HG03025 (cell line): ENCODE data around the gene OR51L1.

ENCODE experiments used
- ATAC-seq: cut with Tn5 transposase; IDR thresholded peaks from one replicate; pipeline ENCODE4 v1.9.1; 2021; ENCODE audit warnings: mild to moderate bottlenecking, moderate library complexity; ENCODE audit not compliant: unreplicated experiment, low FRiP score

The OR51L1 gene

GRCh38 chr11:5046226-5046625 lies 51.6 kb downstream of the OR51L1 start, which contains the start of gene OR52J3:
OR52J3 (plus strand) TSS chr11:5046526; CDS start chr11:5046526, 0 bp downstream.
- no peak for ATAC-seq

GRCh38 chr11:5046754-5047330 lies 52.2 kb downstream of the OR51L1 start:
- ATAC-seq, result no peak
